Hepatocyte (in vitro differentiated cells): Measurements from ENCODE around the gene MFAP2. TPM values are rescaled to one million over a fixed set of nuclear protein-coding genes. Genes with fewer than 3 reads are reported as not detected.

Experiments used
- DNase-seq: peaks from one replicate; pipeline ENCODE4 v3.0.0-alpha.2; 2016; ENCODE audit warnings: low spot score
- H2AFZ ChIP-seq: fragments of 200-600 bp; sonication (generic); 2 replicates; pipeline ENCODE4 v1.6.0; 2016; ENCODE audit warnings: antibody characterized with exemption, mild to moderate bottlenecking
- H3K27ac ChIP-seq: fragments of 200-600 bp; sonication (generic); 2 replicates; pipeline ENCODE4 v1.5.1; 2016; ENCODE audit warnings: mild to moderate bottlenecking
- H3K27me3 ChIP-seq: fragments of 200-600 bp; sonication (generic); 2 replicates; pipeline ENCODE4 v1.6.1; 2016
- H3K36me3 ChIP-seq: fragments of 200-600 bp; sonication (generic); replicated peaks from 2 replicates; pipeline ENCODE4 v1.5.1; 2016; ENCODE audit warnings: low read depth; ENCODE audit not compliant: insufficient read depth
- H3K4me1 ChIP-seq: fragments of 200-600 bp; sonication (generic); 2 replicates; pipeline ENCODE4 v1.5.1; 2016; ENCODE audit warnings: mild to moderate bottlenecking, moderate library complexity; ENCODE audit not compliant: insufficient read depth
- H3K4me2 ChIP-seq: fragments of 200-600 bp; sonication (generic); 2 replicates; pipeline ENCODE4 v1.6.0; 2016
- H3K4me3 ChIP-seq: fragments of 200-600 bp; sonication (generic); 2 replicates; pipeline ENCODE4 v1.5.1; 2016; ENCODE audit warnings: mild to moderate bottlenecking
- H3K79me2 ChIP-seq: fragments of 200-600 bp; sonication (generic); 2 replicates; pipeline ENCODE4 v1.6.0; 2017; ENCODE audit warnings: mild to moderate bottlenecking
- H3K9me2 ChIP-seq: fragments of 200-600 bp; sonication (generic); replicated peaks from 2 replicates; pipeline ENCODE4 v1.6.0; 2017; ENCODE audit warnings: mild to moderate bottlenecking; ENCODE audit not compliant: insufficient read depth
- H3K9me3 ChIP-seq: fragments of 200-600 bp; sonication (generic); 2 replicates; pipeline ENCODE4 v1.5.1; 2016; ENCODE audit warnings: low read depth, mild to moderate bottlenecking
- H4K20me1 ChIP-seq: fragments of 200-600 bp; sonication (generic); 2 replicates; pipeline ENCODE4 v1.6.0; 2016; ENCODE audit warnings: mild to moderate bottlenecking; ENCODE audit not compliant: insufficient read depth, poor library complexity, severe bottlenecking
- EZH2 ChIP-seq: fragments of 200-600 bp; sonication (generic); IDR thresholded peaks from 2 replicates; pipeline ENCODE4 v1.6.1; 2016; ENCODE audit warnings: antibody characterized with exemption, mild to moderate bottlenecking, borderline replicate concordance
- EZH2phosphoT487 ChIP-seq: fragments of 200-600 bp; sonication (generic); IDR thresholded peaks from one replicate; pipeline ENCODE4 v1.6.1; 2018; ENCODE audit warnings: antibody characterized with exemption, mild to moderate bottlenecking, low read depth, moderate library complexity; ENCODE audit not compliant: unreplicated experiment, severe bottlenecking
- WGBS: methylation state at CpG from one replicate; pipeline ENCODE4 v1.1.6; 2016; ENCODE audit warnings: low lambda C conversion rate; ENCODE audit errors: missing lambda C conversion rate; 5-methylcytosine and 5-hydroxymethylcytosine counted together
- polyA plus RNA-seq: library from polyadenylated mRNA; unstranded; fragments of >200 nt; fragmentation: Nextera tagmentation; extraction: Ambion mirVana; gene quantifications from 2 replicates; pipeline ENCODE4 v1.2.1, GENCODE V29; 2016
- total RNA-seq: library from RNA; depleted of rRNA; stranded (reverse); fragments of >200 nt; gene quantifications from 2 replicates; pipeline ENCODE4 v1.2.3, GENCODE V29; 2014
- TF ChIP-seq, protein P1 (sequence below): fragments of 200-600 bp; sonication (generic); IDR thresholded peaks from 2 replicates; pipeline ENCODE4 v1.5.1; 2016; ENCODE audit warnings: antibody characterized with exemption, mild to moderate bottlenecking; ENCODE audit not compliant: poor library complexity

Gene MFAP2
- total and polyA plus RNA-seq, 2 experiments from 2014 or later, result 172 to 551 TPM

- TF ChIP-seq EZH2 (no peak), EZH2phosphoT487 (no peak)
- TF ChIP-seq, protein P1, sequence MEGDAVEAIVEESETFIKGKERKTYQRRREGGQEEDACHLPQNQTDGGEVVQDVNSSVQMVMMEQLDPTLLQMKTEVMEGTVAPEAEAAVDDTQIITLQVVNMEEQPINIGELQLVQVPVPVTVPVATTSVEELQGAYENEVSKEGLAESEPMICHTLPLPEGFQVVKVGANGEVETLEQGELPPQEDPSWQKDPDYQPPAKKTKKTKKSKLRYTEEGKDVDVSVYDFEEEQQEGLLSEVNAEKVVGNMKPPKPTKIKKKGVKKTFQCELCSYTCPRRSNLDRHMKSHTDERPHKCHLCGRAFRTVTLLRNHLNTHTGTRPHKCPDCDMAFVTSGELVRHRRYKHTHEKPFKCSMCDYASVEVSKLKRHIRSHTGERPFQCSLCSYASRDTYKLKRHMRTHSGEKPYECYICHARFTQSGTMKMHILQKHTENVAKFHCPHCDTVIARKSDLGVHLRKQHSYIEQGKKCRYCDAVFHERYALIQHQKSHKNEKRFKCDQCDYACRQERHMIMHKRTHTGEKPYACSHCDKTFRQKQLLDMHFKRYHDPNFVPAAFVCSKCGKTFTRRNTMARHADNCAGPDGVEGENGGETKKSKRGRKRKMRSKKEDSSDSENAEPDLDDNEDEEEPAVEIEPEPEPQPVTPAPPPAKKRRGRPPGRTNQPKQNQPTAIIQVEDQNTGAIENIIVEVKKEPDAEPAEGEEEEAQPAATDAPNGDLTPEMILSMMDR, result no peak
- Histone ChIP-seq H3K27ac (no peak overlapping the region), H3K36me3 (no peaks in the 10 kb centered on the region), H3K79me2 (no peaks in the 10 kb centered on the region), H3K4me1 (peaks cover 4% of the 10 kb centered on the region), H3K9me3 (no peaks in the 10 kb centered on the region), H3K4me3 (no peak overlapping the region), H4K20me1 (no peaks in the 10 kb centered on the region), H2AFZ (no peak overlapping the region), H3K27me3 (no peaks in the 10 kb centered on the region), H3K9me2 (no peaks in the 10 kb centered on the region), H3K4me2 (no peak overlapping the region)
- WGBS, result 91% methylated on average over 13 of the region's 13 CpGs
- DNase-seq, result no peak
Measured at GRCh38 chr1:16925635-16926490, 54.6 kb downstream of the MFAP2 start.

DNA sequence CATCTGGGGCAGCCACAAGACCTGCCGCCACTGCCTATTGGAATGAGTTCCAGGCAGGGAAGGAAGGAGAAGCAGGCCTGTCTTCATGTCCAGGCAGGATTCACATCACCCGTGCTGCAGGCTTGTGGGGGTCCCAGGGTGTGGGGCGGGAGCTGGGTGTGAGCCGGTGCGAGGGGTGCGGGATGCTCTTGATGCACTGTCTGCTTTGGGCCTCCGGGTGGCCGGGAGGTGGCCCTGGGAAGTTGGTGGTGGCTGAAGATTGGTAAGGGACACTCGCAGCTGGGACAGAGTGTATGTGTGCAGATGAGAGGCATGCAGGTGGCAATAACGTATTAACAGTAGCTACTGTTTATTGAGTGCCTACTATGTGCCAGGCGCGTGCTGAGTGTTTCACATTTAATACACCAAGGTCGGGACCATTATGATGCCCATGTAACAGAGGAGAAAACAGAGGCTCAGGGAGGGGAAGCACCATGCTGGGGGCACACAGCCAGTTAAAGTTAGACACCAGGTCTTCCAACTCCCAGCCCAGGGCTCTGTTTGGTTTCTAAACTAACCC is 55.4 kb downstream of the MFAP2 start:
- 91% methylated on average over 13 of the region's 13 CpGs for WGBS
- no peak overlapping the region for H3K27ac ChIP-seq
- H3K9me2 ChIP-seq, result no peaks in the 10 kb centered on the region
- TF ChIP-seq, protein P1, result no peak
- TF ChIP-seq EZH2phosphoT487, result no peak
- no peak for TF ChIP-seq EZH2
- no peaks in the 10 kb centered on the region for H3K27me3 ChIP-seq
- DNase-seq, result no peak
- no peak overlapping the region for H3K4me3 ChIP-seq
- no peaks in the 10 kb centered on the region for H3K79me2 ChIP-seq
- no peak overlapping the region for H3K4me2 ChIP-seq
- no peaks in the 10 kb centered on the region for H4K20me1 ChIP-seq
- no peaks in the 10 kb centered on the region for H3K9me3 ChIP-seq
- peaks cover 4% of the 10 kb centered on the region for H3K4me1 ChIP-seq
- H3K36me3 ChIP-seq, result no peaks in the 10 kb centered on the region
- H2AFZ ChIP-seq, result no peak overlapping the region

Other genes with a start within 250 kb of the MFAP2 start
- under 0.01 TPM in 2 replicates for gene RNU1-4, start 240.1 kb downstream of the MFAP2 start, total RNA-seq
- gene RNU1-4, start 240.1 kb downstream of the MFAP2 start, polyA plus RNA-seq, result not detected in 2 replicates
- gene RNU1-2, start 84.6 kb downstream of the MFAP2 start, total RNA-seq, result under 0.01 TPM in 2 replicates
- gene RNU1-2, start 84.6 kb downstream of the MFAP2 start, polyA plus RNA-seq, result not detected in 2 replicates
- gene CROCC, start 58.7 kb downstream of the MFAP2 start, total RNA-seq, result 21.9 and 22.2 TPM in 2 replicates
- 23.0 and 23.6 TPM in 2 replicates for gene CROCC, start 58.7 kb downstream of the MFAP2 start, polyA plus RNA-seq
- 20.7 and 30.0 TPM in 2 replicates for gene ATP13A2, start 31.3 kb upstream of the MFAP2 start, total RNA-seq
- gene ATP13A2, start 31.3 kb upstream of the MFAP2 start, polyA plus RNA-seq, result 52.3 and 53.4 TPM in 2 replicates
- 175 and 181 TPM in 2 replicates for gene SDHB, start 73.4 kb upstream of the MFAP2 start, total RNA-seq
- 105 and 144 TPM in 2 replicates for gene SDHB, start 73.4 kb upstream of the MFAP2 start, polyA plus RNA-seq
- gene PADI2, start 138.8 kb upstream of the MFAP2 start, total RNA-seq, result 11.3 and 11.7 TPM in 2 replicates
- 6.8 and 10.6 TPM in 2 replicates for gene PADI2, start 138.8 kb upstream of the MFAP2 start, polyA plus RNA-seq
- gene PADI1, start 224.5 kb upstream of the MFAP2 start, total RNA-seq, result not detected in 2 replicates
- gene PADI1, start 224.5 kb upstream of the MFAP2 start, polyA plus RNA-seq, result 0.51 TPM in 1 of 2 replicates, not detected in the other